Activated CD4-positive, alpha-beta T cell treated with anti-CD3 and anti-CD28 coated beads, Interleukin-2, amount 50 U/mL, for 1 hour (primary cell): ENCODE results near the gene MSI2.

ENCODE experiments used
- DNase-seq: peaks from one replicate; pipeline ENCODE4 v3.0.0-alpha.2; 2020

MSI2 gene

DNA sequence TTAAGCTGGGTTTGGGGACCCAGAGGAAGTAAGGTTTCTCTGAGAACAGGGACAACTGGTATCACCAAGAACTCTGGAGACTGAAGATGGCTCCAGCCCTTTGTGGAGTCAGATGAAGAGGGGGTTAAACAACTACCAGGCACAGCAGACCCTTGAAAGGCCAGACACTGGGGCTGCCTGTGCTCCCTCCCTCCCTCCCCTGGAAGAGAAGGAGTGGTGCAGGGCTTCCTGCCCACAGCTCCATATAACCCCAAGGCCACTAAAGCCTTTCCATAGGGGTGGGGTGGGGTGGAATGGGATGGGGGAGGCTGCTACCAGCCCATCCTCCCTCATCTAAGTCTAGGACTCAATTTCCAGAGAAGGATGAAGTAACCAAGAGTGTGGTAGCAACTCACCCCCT, 422.1 kb downstream of the MSI2 start:
- no peak for DNase-seq

DNA sequence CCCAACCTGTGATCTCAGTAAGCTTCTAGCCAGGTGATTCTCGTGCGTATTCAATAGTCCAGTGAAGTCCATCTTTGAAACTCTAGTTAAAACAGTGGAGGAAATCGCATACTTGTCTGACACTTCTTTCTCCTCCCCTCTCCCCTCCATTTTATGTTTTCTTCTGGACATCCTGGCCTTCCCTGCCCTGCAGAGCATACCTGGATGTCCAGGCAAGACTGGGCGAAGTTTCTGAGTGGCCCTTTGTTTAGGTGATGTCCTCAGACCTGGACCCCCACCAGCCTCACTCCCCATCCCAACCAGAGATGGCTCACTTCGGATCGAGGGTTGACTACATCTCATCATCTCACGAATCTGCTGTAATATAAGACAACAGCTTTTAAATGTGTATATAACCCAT, 423.0 kb downstream of the MSI2 start:
- no peak for DNase-seq

GRCh38 chr17:57679906-57680695, 423.8 kb downstream of the MSI2 start:
- DNase-seq: no peak

DNA sequence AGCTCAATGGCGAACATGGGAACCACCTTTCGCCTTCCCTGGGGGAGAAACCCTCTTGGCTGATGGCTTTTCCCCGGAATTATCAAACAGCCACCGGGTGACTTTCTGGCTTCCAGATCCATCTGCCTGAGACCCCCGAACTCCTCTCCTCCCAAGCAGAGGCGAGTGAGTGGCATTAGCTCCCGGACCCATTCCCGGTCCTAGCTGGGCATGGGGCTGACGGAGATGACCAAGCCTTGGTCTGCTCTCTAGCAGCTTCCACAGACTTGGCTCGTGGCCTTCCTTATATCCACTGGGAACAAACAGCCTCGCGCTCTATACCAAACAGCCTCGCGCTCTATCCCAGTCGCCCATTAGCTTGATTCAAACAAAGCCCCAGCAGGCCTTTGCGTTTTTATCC, 426.4 kb downstream of the MSI2 start:
- DNase-seq: no peak

DNA sequence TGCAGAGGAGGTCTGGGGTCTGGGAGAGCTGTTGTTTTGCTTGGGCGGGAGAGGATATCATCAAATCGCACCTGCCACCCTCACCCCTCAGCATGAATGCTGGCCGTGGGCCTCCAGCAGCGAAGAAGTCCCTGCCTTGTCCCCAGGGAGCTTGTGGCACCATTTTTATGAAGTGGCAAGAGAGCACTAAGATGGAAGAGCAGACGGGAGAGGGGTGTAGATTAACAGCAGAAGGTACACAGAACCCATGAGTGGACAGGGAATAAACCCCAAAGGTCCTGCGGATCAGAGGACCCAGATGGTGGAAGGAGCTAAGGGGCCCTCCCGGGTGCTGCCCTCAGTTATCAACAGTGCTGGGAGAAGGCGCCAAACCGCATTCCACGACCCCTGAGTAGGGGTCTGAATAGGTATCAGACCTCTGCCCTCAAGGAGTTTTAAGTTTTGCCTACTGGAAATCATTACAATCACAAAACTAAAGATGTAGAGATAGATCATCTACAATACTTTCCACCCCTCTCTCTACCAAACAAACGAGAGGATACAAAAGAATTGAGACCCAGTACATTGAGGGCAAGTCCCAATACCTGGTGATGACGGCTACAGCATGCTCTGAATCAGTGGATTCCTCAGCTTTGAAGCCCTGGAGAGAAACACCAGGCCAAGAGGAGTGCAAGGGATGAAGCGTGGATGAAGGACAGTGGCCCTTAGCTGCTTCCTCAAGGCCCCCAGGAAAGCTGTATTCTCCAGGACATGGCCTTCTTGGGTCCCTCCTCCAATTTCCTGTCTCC, 428.6 kb downstream of the MSI2 start:
- no peak for DNase-seq

- DNase-seq: no peak
Measured at GRCh38 chr17:57685499-57686132, 429.3 kb downstream of the MSI2 start.

DNA sequence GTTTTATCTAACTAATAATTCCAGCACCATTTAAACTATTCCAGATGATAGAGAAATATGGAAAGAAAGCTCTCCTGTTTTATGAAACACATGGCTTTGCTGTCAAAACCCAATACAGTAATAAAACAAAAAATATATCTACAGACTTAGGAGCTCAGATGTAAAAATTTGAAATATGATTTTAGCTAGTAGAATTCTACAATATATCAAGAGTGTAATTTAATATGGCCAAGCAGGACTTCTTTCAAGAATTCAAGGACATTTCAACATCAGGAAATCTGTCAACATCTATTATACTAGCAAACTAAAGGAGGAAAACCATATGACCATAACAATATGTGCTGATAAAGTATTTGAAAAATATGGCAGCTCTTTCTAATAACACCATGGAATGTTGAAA, 431.3 kb downstream of the MSI2 start:
- DNase-seq: no peak

DNA sequence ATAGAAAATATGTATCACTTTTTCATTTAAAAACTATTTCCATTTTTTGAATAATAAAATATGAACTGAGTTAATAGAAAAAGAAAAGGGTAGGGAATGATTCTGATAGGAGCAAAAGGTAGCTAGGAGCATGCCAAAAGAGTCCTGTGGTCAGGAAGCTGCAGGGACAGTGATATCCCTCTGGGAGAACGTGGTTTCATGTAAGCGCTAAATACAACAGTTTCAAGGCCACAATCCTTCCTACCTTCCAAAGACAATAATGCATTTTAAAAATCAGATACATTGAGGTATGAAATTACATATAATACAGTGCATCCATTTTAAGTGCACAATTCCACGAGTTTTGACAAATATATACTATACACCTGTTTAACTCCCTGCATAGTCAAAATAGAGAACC, 432.9 kb downstream of the MSI2 start:
- no peak for DNase-seq

- no peak for DNase-seq
Measured at GRCh38 chr17:57691939-57692338, 435.6 kb downstream of the MSI2 start.

DNA sequence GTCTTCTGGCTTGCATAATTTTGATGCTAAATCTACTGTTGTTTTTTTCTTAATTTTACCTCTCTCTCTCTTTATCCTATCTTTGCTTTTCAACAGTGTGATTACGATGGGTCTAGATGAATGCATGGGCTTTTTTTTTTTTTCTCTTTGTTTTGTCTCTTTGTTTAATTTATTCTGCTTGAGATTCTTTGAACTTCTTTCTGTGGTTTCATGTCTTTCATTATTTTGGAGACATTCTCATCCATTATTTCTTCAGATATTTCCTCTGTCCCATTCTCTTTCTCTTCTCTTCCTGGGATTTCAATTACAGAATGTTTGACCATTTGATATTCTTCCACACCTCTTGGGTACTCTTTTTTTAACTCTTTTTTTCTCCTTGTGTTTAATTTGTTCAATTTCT, 436.4 kb downstream of the MSI2 start:
- no peak for DNase-seq

DNA sequence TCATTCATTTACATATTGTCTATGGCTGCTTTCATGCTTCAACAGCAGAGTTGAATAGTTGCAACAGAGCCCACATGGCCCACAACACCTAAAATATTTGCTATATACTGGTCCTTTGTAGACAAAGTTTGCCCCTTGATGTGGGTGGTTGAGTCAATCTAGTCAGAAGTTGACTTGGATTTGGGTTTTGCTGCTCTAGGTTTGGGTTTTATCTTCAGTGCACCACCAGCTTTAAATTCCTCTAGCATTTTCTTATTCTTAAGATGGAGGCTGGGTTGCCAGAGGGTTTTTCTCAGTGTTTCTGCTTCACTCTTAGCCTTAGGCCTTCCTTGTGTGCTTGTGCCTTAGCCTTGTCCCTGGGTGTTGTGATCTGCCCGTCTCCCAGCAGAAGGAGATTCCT, 437.7 kb downstream of the MSI2 start:
- no peak for DNase-seq

- no peak for DNase-seq
Measured at GRCh38 chr17:57696050-57696449, 439.7 kb downstream of the MSI2 start.

DNA sequence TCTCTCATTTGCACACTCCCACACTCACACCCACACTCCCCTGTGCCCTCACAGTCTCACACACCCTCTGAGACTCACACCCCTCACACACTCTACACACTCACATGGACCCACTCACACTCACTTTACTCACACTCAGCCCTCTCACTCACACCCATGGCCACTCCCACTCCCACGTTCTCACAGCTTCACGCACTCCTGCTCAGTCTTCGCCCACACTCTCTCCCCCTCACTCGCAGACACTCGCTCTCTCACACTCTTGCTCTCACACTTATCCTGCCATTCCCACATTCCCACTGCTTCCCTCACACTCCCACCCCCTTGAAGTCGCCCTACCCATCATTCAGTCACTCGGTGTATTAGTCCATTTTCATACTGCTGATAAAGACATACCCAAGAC, 440.9 kb downstream of the MSI2 start:
- no peak for DNase-seq

DNA sequence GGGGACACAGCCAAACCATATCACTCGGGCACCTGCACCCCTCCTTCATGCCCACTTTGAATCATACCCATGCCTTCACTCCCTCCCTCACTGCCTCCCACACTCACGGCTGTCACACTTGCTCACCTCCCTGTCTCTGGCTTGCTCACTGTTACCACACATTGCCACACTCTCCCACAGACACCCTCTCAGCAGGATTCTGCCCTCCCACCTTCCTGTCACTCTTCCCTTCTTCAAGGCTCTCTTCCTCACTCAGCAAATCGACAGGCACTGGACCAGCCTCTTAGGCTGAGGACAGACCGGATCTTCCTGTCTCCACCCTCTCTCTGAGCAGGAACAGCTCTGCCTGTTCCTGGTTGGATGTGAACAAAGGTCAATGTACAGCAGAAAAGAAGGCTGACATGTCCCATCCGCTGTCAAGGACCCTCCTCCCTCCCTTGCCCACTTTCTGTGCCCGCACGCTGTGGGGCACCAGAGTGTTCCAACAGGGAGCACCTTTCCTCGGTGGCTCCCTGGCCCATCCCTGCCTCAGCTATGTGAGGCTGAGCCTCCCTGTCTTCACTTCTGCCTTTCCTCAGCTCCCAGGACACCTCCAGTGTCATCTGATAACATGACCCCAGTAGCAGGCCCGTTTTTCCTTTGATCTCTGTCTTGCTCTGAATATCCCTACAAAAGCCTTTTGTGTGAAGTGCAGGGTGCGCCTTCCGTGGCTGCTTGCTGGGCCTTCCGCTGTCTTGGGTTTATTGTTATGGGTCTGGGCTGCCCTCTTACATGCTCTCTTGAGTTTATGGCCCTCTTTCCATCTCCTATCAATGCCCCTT, 441.8 kb downstream of the MSI2 start:
- no peak for DNase-seq

GRCh38 chr17:57699751-57700219, 443.5 kb downstream of the MSI2 start:
- no peak for DNase-seq

- no peak for DNase-seq
Measured at GRCh38 chr17:57701124-57701523, 444.8 kb downstream of the MSI2 start.

- DNase-seq: no peak
Measured at GRCh38 chr17:57703273-57703672, 446.9 kb downstream of the MSI2 start.

DNA sequence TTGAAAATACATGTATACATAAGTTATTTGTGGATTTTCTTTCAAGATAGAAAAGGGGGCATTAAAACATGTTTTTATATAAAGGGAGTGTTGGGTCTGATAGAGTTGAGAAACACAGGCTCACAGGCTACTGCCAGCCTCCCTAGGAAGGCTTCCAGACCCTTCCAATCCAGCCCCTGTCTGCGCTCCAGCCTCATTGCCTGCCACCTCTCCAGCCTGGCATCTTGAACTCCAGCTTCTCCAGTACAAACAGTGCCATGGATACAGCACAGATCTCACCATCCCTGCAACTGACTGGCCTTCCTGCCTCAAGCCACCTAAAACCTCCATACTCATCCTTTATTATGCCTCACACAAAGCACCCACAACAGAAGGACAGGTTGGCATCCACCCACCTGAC, 448.1 kb downstream of the MSI2 start:
- no peak for DNase-seq

GRCh38 chr17:57705921-57706695, 449.8 kb downstream of the MSI2 start:
- no peak for DNase-seq

DNA sequence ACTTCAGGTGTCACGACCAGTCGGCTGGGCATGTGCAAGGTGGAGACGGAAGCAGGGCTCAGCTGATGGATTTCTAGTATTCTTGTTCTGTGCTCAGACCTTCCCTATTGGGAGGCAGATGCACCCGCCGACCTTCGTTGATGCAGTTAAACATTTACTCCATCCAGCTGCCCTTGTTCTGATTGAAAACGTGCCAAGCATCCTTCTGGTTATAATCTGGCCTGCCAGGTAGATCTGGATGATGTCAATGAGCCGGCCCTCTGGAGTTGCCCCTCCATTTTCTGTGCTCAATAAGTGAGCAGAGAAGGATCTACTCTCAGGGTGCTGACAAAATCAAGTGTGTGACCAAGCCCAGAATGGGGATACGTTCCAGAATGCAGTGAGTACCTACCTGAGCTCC, 450.4 kb downstream of the MSI2 start:
- no peak for DNase-seq

GRCh38 chr17:57707892-57708291, 451.6 kb downstream of the MSI2 start:
- no peak for DNase-seq

GRCh38 chr17:57708410-57708809, 452.1 kb downstream of the MSI2 start:
- DNase-seq: no peak
